ENCODE data around the gene FAM13A.
"Not testable (repeated sequence)": the region's sequence is repeated elsewhere in the genome, so short reads cannot be mapped to it uniquely, and the experiment has no call there.

FAM13A gene

GRCh38 chr4:89056953-89057398 lies at the start of gene FAM13A:
FAM13A (minus strand) TSS chr4:89057185; CDS start chr4:89056964, 221 bp downstream.
- DNase-seq = no peak

- DNase-seq = no peak
These were observed 48.7 kb upstream of the FAM13A start for GRCh38 chr4:89105726-89106125.

GRCh38 chr4:89101256-89102161 lies 44.5 kb upstream of the FAM13A start:
- no peak for DNase-seq

GRCh38 chr4:89100853-89101252 lies 43.9 kb upstream of the FAM13A start:
- DNase-seq = no peak

GRCh38 chr4:89099471-89099870 lies 42.5 kb upstream of the FAM13A start:
- DNase-seq = no peak

- no peak for DNase-seq
These were observed 42.0 kb upstream of the FAM13A start for GRCh38 chr4:89099034-89099433.

GRCh38 chr4:89078300-89078699 lies 21.3 kb upstream of the FAM13A start:
- no peak for DNase-seq

- no peak for DNase-seq
These were observed 20.8 kb upstream of the FAM13A start for GRCh38 chr4:89077761-89078160.

GRCh38 chr4:89072921-89073320 lies 15.9 kb upstream of the FAM13A start:
- DNase-seq = no peak

- DNase-seq = no peak
These were observed 14.3 kb upstream of the FAM13A start for GRCh38 chr4:89071311-89071710.

GRCh38 chr4:89070041-89070440 lies 13.1 kb upstream of the FAM13A start:
- DNase-seq = no peak

- DNase-seq = no peak
These were observed 12.5 kb upstream of the FAM13A start for GRCh38 chr4:89069481-89069880.

- no peak for DNase-seq
These were observed 10.4 kb upstream of the FAM13A start for GRCh38 chr4:89067417-89067816.

- DNase-seq = no peak
These were observed 7.9 kb upstream of the FAM13A start for GRCh38 chr4:89064848-89065247.

GRCh38 chr4:89057844-89058243 lies 859 bp upstream of the FAM13A start:
- not testable (repeated sequence) for DNase-seq

GRCh38 chr4:89056292-89056952 lies 563 bp downstream of the FAM13A start:
- DNase-seq = no peak

- DNase-seq = no peak
These were observed 1.6 kb downstream of the FAM13A start for GRCh38 chr4:89055157-89056080.

- no peak for DNase-seq
These were observed 2.4 kb downstream of the FAM13A start for GRCh38 chr4:89054627-89055026.

- no peak for DNase-seq
These were observed 7.1 kb downstream of the FAM13A start for GRCh38 chr4:89049853-89050252.

GRCh38 chr4:89048906-89049601 lies 7.9 kb downstream of the FAM13A start:
- DNase-seq = no peak

GRCh38 chr4:89044147-89044900 lies 12.7 kb downstream of the FAM13A start:
- no peak for DNase-seq

- DNase-seq = no peak
These were observed 14.9 kb downstream of the FAM13A start for GRCh38 chr4:89042055-89042454.
